HG03025 (cell line): ENCODE data around the gene ROBO3.

Experiments used
- ATAC-seq: cut with Tn5 transposase; IDR thresholded peaks from one replicate; pipeline ENCODE4 v1.9.1; 2021; ENCODE audit warnings: mild to moderate bottlenecking, moderate library complexity; ENCODE audit not compliant: unreplicated experiment, low FRiP score

Gene ROBO3

DNA sequence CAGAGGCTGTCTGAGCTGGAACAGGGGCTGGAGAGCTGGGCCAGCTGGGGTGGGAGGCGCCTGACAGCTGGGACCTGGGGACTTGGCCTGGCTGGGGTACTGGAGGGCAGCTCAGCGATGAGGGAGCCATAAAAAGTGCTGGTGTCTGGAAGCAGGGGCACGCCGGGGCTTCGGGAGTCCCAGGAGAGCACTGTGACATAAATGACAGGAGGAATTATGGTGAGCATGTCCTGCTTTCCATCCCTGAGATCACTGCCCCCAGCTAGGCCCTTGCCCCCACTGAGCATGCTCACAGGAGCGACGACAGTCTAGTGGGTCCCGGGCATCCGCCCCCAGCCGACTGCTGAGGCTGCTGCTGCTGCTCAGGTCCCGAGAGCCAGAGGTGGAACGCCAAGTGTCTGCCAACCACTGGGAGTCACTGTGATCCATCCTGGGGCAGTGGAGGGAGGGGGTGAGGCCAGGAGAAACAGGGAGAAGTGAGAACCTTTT lies 26.2 kb downstream of the ROBO3 start:
- ATAC-seq: no peak

DNA sequence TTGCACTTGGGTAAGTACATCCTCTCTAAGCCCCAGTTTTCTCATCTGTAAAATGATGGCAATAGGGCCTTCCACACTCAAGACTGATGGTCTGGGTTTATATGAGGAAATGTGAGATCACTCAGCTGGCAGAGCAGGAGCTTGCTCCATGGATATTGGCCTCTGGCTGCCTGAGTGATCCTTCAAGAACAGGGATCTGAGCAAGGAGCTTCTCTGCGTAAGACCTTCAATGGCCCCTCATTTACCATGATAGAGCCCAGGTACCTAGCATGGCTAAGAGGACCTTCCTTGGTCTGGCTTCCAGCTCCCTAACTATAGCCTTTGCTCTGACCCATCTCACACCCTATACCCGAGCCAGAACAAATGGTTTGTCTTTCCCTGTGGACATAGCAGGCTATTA lies 26.9 kb downstream of the ROBO3 start:
- ATAC-seq: no peak

DNA sequence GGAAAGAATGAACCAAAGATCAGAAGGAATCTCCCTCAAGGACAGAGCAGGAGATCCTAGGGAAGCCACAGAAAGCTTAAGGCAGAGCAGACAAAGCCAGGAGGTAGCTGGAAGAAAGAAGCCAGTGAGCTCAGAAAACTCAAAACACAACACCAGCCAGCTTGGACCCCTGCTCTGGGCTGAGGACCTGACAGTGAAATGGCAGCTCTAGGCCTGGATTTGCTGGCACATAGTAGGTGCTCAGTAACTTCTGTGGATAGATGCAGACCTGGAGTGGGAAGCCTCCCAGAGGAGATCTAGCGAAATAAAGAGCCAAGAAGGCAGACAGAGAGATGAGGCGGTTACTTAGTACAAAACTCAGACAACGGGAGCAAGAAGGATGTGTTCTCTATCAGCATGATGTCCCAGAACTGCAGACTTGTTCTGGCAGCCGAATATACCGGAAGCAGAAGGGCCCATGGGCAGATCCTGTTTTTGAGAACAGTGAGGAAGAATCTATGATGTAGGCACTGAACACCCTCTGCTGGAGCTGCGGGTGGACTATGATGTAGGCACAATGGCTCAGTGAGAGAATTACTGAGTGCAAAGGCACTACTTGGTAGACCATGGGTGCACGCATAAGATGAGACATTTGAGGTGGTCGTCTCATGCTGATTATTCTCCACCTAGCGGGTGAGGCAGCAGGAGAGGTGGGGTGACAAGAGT lies 27.7 kb downstream of the ROBO3 start:
- no peak for ATAC-seq

DNA sequence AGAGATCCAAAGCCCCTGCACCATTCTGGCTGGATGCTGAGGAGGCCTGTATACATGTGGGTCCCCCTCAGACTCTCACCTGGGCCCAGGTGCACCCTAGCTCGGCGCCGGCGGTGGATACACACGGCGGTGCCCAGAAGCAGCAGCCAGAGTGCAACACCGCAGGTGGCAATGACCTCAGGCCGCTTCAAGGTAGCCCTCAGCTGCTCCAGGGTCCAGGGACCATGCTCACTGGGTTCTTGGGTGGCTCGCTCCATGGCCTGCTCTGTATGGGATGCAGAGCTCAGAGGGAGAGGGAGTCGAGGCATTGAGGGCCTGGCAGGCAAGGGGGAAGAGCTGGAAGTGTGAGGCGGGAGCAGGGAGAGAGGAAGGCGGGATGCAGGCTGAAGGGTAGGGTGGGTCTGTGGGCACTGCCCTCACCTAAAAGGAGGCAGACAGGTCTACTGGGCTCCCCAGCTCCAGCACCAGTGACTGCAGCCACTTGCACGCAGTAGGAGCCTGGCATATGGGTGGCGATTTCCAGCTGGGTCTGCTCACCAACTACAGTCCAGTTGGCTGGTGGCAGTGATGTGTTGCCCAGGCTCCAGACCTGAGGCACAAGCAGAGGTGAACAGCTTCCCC lies 28.7 kb downstream of the ROBO3 start:
- no peak for ATAC-seq

DNA sequence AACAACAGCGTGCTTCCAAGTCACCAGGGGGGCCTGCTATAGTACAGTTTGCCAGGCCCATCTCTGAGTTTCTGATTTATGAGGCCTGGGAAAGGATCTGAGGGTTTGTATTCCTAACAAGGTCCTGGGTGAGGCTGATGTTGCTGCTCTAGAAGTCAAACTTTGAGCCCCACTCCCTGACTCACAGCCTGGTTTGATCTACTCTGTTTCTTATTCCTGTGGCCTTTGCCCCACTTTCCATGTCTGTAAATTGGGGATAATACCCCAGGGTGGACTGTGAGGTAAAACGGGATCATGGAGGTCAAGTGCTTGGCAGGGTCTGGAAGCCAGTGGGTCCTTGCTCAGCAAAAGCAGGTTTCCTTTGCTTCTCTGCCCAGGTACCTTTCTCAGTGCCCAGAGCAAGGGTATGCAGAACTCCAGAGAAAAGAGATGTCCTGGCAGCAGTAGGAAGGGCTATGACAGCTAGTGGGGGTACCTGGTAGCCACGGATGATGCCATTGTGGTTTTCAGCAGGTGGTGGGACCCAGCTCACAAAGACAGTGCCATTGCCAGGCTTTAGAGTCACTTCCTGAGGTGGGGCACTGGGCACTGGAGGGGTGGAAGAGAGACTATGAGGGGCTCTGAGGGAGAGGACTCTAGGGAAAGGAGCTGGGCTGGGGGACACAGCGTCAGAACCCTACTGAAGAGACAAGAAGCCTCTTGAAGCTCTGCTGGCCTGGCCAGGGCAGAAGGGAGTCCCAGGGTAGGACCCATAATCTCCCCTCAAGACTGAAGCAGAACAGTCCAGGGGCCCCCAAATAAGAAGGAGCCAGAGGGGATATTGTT lies 29.6 kb downstream of the ROBO3 start:
- no peak for ATAC-seq

DNA sequence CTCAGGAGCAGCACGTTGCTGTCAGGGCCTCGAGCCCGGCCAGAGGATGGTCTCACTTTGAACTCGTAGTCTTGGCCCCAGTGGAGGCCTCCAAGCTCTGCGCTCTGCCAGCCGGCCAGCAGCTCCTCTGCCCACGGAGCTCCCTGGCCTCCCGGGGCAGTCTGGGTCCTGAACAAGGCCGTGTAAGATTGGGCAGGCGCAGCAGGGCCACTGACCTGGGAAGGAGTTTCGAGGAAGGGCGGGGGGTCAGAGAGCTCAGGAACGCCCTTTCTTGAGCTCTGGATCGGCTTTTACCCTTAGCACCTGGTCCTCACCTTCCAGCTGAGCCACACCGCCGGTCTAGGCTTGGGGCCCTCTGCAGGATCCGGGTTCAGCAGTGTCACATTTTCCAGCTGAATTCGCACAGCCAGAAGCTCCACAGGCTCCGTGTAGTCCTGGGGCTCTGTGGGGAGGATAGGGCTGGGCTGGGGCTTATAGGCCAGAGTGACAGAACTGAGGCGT lies 30.3 kb downstream of the ROBO3 start:
- ATAC-seq: no peak

DNA sequence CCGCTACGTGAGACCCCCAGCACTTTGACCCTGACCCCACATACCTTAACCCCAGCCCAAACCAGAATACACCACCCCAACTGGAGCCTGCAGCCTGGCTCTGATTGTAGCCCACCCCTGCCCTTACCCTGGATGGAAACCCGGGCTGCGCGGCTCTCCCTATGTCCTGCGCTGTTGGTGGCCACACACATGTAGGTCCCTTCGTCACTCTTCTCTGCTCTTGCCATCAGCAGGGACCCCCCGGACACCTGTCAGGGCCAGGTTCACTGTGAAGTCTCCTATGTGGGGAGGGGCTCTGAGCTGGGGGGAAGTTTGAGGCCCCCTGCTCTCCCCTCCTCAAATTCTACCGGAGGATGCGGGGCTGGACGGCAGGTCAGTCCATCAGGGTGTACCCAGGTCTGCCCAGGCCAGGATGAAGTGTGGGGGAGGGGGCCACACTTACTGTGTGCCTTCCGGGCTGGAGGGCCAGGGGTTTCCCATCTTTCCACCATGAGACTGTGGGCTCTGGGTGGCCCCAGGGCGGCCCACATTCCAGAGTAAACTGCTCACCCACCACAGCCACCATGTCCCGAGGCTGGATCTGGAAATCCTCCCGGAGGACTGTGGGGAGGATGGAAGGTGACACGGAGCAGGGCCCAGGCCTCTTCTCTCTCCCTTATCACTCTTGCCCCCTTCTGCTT lies 31.0 kb downstream of the ROBO3 start:
- no peak for ATAC-seq

DNA sequence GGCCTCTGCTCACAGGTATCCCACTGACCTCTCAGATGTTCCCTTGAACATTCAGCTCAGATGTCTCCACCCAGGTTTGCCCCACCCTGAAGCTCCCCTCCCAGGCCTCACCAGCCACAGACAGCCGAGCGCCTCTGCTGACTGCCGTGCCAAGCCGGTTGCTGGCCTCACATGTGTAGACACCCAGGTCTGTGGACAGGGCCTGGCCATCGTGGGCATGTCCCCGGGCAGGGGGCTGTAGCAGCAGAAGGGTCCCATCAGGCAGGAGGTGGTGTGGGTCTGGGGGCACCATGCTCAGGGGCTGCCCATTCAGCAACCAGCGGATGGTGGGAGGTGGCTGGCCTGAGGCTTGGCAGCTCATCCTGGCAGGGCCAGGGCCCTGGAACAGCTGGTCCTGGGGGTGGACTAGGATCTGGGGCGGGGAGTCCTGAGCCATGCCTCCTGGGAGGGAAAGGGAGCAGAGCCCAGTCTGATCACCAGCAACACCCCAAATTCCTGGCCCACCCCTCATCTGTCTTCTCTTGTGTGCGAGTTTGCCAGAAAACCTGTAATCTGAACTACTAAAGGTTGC lies 31.7 kb downstream of the ROBO3 start:
- no peak for ATAC-seq

DNA sequence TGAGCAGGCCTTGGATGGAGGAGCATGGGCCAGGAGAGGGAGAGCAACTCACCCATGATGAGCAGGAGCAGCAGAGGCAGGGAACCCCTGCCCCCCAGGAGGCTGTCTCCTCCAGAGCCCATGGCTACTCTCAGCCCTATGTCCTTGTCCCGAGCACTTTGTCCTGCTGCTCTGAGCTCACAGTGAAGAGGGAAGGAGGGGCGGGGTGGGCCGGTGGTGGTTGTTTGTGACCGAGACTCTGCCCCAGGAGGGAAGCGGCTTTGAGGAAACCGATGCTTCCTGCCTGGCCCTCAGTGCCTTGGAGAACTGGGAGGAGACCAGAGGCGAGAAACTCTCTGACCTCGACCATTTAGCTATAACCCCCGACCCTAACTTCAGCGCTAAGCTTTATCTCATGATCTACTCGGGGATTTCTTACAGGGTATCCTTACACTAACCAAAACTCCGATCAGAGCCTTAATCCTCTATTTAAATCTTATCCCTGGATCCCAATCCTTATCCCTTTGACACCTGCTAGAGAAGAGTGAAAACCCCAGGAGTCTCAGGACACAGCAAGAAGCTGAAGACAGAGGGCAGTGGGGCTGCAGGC lies 32.5 kb downstream of the ROBO3 start, which contains the start of gene ROBO4:
Gene ROBO4 (minus strand): TSS at position 192 of the 589 bp plus-strand sequence. CDS start 70 bp downstream, at position 122.
- ATAC-seq: no peak

DNA sequence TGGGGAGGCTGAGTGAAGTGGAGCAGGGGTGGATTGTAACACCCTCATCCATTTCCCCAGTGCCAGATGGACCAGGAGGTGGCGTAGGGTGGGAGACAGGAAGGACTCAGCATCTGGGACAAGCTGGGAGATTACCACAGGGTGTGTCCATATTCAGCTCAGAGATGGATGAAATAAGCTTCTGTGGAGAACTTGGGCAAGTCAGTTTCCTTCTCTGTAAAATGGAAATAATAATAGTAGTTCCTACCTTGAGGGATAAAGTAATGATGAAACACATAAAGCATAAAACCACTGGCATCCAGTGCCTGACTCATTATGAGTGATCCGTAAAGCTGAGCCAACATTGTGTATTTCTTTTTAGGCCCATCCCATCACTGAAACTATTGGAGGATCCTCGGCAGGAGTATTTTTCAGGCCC lies 33.0 kb downstream of the ROBO3 start:
- no peak for ATAC-seq

DNA sequence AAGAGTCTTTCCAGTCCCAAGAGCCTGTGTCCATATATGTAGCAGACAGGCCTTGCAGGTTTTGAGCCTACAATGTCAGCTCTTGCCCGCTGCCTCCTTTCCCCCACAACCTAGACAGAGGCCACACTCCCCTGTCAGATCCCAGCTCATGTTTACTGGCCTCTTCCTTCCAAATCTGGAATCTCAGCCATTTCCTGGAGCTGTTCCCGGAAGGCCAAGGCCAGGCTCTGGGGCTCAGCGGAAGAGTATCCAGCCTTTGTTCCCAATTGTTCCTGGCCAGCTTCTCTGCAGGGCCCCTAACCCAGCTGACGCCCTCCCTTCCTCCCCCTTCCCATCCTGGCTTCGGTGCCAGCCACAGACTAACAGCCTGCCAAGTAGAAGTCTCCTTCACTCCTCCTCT lies 33.5 kb downstream of the ROBO3 start:
- no peak for ATAC-seq

DNA sequence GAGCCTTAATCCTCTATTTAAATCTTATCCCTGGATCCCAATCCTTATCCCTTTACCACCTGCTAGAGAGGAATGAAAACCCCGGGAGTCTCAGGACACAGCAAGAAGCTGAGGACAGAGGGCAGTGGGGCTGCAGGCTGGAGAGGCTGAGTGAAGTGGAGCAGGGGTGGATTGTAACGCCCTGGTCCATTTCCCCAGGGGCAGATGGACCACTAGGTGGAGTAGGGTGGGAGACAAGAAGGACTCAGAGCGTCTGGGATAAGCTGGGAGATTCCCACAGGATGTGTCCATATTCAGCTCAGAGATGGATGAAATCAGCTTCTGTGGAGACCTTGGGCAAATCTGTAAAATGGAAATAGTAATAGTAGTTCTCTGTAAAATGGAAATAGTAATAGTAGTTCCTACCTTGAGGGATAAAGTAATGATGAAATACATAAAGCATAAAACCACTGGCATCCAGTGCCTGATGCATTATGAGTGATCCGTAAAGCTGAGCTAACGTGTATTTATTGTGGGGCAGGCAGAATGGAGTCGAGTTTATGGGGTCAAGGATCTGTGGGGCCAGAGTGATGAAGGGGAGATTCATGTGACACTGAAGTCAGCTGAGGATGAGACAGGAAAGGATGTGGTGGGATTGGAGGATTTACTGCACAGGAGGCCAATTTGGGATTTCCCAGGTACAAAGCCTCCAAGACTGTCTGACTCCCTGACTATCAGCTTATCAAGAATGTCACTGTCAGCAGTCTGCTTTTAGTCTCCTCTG lies 34.3 kb downstream of the ROBO3 start:
- no peak for ATAC-seq

DNA sequence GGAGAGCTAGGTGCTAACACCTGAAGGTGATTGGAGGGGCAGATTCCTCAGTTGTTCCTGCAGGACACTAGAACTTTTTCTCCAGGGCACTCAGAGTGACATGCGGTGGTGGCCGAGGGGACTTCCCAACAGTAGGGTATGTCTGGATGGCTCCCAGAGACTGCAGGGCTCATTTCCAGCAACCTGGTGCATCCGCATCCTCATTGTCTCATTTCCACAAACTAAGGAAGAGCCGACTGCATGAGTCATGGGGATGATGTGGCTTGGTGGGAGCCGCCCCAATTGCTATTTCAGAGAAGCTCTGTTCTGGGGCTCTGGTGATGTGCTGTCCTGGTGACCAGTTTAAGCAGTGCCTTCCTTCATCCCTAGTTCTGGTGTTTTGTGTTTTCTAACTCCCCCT lies 35.2 kb downstream of the ROBO3 start:
- ATAC-seq: no peak

DNA sequence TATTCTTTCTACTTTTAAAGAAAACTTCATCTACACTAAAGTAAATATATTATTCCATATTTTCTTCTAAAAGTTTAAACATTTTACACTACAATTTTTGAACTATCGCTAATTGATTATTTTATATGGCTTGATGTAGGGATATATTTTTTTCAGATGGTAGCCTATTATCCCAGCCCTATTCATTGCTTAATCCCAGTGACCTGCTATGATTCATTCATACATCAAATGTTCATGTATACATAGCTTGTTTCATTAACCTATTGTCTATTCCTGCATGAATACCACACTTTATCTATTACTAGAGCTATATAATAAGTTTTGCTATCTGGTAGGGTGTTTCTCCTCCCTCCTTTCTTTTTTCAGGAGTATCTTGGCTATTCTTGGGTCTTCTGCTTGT lies 37.4 kb downstream of the ROBO3 start:
- ATAC-seq: no peak

DNA sequence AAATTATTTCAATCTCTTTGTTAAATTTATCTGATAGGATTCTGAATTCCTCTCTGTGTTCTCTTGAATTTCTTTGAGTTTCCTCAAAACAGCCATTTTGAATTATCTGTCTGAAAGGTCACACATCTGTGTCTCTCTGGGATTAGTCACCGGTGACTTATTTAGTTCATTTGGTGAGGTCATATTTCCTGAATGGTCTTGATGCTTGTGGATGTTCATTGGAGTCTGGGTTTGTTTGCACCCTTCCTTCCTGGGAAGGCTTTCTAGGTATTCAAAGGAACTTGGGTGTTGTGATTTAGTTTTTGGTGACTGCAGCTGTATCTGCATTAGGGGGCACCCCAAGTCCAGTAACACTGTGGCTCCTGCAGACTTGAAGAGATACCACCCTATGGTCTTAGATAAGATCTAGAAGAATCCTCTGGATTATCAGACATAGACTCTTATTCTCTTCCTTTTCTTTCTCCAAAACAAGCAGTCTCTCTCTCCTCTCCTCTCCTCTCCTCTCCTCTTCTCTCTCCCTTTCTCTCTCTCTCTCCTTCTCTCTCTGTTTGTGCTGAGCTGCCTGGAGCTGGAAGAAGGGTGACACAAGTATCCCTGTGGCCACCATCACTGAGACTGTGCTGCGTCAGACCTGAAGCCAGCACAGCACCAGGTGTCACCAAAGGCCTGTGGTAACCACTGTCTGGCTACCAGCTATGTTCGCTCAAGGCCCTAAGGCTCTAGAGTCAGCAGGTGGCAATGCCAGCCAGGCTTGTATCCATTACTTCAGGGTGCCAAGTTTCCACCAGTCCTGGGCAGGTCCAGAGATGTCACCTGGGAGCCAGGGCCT lies 50.5 kb downstream of the ROBO3 start:
- ATAC-seq: no peak

DNA sequence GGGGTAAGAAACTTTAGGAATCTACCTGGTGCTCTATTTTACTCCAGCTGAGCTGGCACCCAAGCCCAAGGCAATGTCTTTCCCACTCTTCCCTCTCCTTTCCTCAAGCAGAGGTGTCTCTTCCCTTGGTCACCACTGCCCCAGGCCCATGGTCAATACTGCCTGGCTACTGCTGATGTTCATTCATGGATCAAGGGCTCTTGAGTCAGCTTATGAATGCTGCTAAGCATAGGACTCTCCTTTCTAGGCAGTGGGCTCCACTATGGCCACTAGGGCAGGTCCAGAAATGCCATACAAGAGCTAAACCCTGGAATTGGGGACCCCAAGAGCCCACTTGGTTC lies 51.1 kb downstream of the ROBO3 start:
- ATAC-seq: no peak

DNA sequence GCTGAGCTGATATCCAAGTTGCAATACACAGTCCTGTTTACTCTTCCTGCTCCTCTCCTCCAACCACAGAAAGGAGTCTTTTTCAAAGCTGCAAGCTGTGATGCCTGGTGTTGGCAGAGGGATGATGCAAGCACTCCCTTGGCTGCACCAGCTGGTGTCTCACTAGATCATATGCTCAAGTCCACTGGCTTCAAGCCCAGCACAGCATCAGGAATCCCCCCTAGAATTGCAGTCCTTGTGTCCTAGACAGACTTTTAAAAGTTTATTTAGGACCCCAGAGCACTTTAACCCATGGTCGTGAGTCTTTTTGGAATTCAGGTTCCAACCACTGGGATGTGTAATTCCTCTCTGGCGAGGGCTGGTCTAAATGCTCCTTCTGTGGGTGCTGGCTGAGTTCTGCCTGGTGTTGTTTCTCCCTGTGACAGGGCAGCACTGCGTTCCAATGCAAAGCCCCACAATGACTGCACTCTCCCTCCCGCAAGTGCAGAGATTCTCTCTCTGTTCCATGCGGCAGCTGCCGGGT lies 51.9 kb downstream of the ROBO3 start:
- ATAC-seq: no peak

DNA sequence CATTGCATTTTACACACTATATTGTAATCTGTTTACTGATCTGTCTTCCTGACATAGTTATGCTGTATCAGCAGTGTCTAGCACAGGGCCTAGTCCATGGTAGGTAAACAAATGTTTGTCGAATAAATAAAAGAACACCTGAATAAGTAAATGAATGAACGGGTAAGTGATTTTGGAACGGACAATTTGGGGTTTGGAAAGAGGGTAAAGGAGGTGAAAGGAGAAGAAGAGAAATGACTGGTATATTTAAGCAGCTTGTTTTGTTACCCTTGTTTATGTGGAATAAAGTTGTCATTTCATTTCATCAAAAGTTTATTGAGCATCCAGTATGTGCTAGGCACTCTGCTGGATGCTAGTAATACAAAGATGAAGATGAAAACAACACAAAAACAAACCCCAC lies 53.7 kb downstream of the ROBO3 start, which contains the start of gene HEPN1:
Gene HEPN1 (plus strand): TSS at position 301 of the 400 bp plus-strand sequence.
- no peak for ATAC-seq
